Measurements from ENCODE around the gene RNF187. TPM values are rescaled to one million over a fixed set of nuclear protein-coding genes. Genes with fewer than 3 reads are reported as not detected.
A peak's percentile ranks its signal among the peaks of the same experiment; 100 is the strongest.

RNF187 gene
- total and polyA plus RNA-seq, 10 of the 15 experiments (the other 5 are each of a cell fraction or from before 2014, with no cell fraction given) = 2.6 to 116 (median 29.5) TPM

GRCh38 chr1:228486596-228487335 is 416 bp upstream of the RNF187 start:
- peak overlapping the region; percentile 76 for H3K4me3 ChIP-seq
- peak; percentile 100 for TF ChIP-seq RELB (IDR thresholded peaks at IDR 0.05; ENCODE audit: low read depth)
- peak; percentile 91 for TF ChIP-seq CREB1 (IDR thresholded peaks at IDR 0.05; ENCODE audit: low read depth)
- TF ChIP-seq SRF (IDR thresholded peaks at IDR 0.05; ENCODE audit: low read depth in 2 of 2, low read length in 2 of 2) = 0 out of 4 replicates have a peak, but pooled peaks have one; percentile 3 to 10
- TF ChIP-seq MYB (IDR thresholded peaks at IDR 0.05; ENCODE audit: borderline replicate concordance, low read depth, low read length) = no peak
- no peak for TF ChIP-seq TARDBP (IDR thresholded peaks at IDR 0.05; ENCODE audit: borderline replicate concordance)
- TF ChIP-seq BCLAF1 (IDR thresholded peaks at IDR 0.05) = peak; percentile 67; the same call in 1 of the 2 replicates
- TF ChIP-seq ZNF217 (IDR thresholded peaks at IDR 0.05) = peak; percentile 81; the same call in 1 of the 2 replicates
- peak; percentile 83 for TF ChIP-seq MYC (IDR thresholded peaks at IDR 0.05; ENCODE audit: insufficient read depth, insufficient read length, insufficient replicate concordance, low read length, severe bottlenecking)
- TF ChIP-seq BCL3 (IDR thresholded peaks at IDR 0.05; ENCODE audit: borderline replicate concordance, insufficient read depth, low read depth, low read length, poor library complexity, severe bottlenecking) = no peak
- TF ChIP-seq RAD21 (IDR thresholded peaks at IDR 0.05; ENCODE audit: insufficient read depth, low read depth, low read length) = no peak
- TF ChIP-seq WRNIP1 (IDR thresholded peaks at IDR 0.05; ENCODE audit: borderline replicate concordance, low read depth, low read length) = peak; percentile 93; the same call in 1 of the 2 replicates
- peak; percentile 23 to 68; a peak in 2 of 4 replicates for TF ChIP-seq IKZF2 (IDR thresholded peaks at IDR 0.05)
- TF ChIP-seq HDGF (IDR thresholded peaks at IDR 0.05) = peak; percentile 29; the same call in 1 of the 2 replicates
- TF ChIP-seq SMARCA5 (IDR thresholded peaks at IDR 0.05) = 0 out of 2 replicates have a peak, but pooled peaks have one; percentile 30
- 0 out of 2 replicates have a peak, but pooled peaks have one; percentile 36 for TF ChIP-seq PML (IDR thresholded peaks at IDR 0.05; ENCODE audit: low read length)
- TF ChIP-seq TCF7 (IDR thresholded peaks at IDR 0.05; ENCODE audit: borderline replicate concordance) = no peak

More at GRCh38 chr1:228486596-228487335, 416 bp upstream of the RNF187 start:
- WGBS (ENCODE audit: insufficient coverage, insufficient replicate concordance, low lambda C conversion rate, missing lambda C conversion rate) = 3% methylated on average over 55 of the region's 60 CpGs
- Histone ChIP-seq H3K36me3 (ENCODE audit: control insufficient read depth in 2 of 2, insufficient read depth in 2 of 2, low read length in 1 of 2) (peaks cover 0 to 18% of the 10 kb centered on the region in 2 experiments; a peak in 2 of 4 replicates), H3K27me3 (replicated peaks in 1 of 2; ENCODE audit: control insufficient read depth in 2 of 2, insufficient read depth in 2 of 2, low read length in 1 of 2) (no peaks in the 10 kb centered on the region), H3K4me2 (ENCODE audit: control insufficient read depth, insufficient read depth) (peak overlapping the region; percentile 79), H2AFZ (ENCODE audit: control insufficient read depth, low read depth, low read length) (peak overlapping the region; percentile 98), H3K27ac (ENCODE audit: control insufficient read depth, insufficient read depth) (peak overlapping the region; percentile 95), H3K79me2 (ENCODE audit: control insufficient read depth, insufficient read depth, low read length) (peaks cover 21% of the 10 kb centered on the region), H4K20me1 (ENCODE audit: control insufficient read depth, insufficient read depth) (no peaks in the 10 kb centered on the region), H3K9me3 (replicated peaks; ENCODE audit: control insufficient read depth, insufficient read depth, low read length) (no peaks in the 10 kb centered on the region), H3K9ac (ENCODE audit: control insufficient read depth, insufficient read depth, low read length) (peak overlapping the region; percentile 84), H3K4me1 (ENCODE audit: control insufficient read depth, insufficient read depth, low read length) (peaks cover 28% of the 10 kb centered on the region)
- ATAC-seq (peak; percentile 81), DNase-seq (ENCODE audit: low read depth, low spot score) (peak; percentile 71), FAIRE-seq (peak; percentile 95)
- POLR2A ChIA-PET = interaction anchor here (0.6 to 1.5 kb wide), 4 partner anchors 11 to 80 kb away, joined by 3 to 4 read pairs (median 4); partner anchors contain the start of gene TRIM11
- CTCF ChIA-PET = interaction anchor here (0.7 to 1.9 kb wide), 5 partner anchors 9 to 356 kb away, joined by 3 to 14 read pairs (median 3); no protein-coding TSS in a partner anchor
- SMC1A ChIA-PET (ENCODE audit: uncharacterized antibody, unreplicated experiment) = interaction anchor here (0.9 to 1.4 kb wide), 5 partner anchors 10 to 487 kb away, joined by 3 read pairs; no protein-coding TSS in a partner anchor
- TSS peak; percentile 95 for BruUV-seq (replicated peaks)
- intact Hi-C loops (cut with micrococcal nuclease; ENCODE audit: unreplicated experiment) (loop anchor here (2.0 kb wide), 1 partner anchor 30 kb away; a partner anchor contains a TSS), in situ Hi-C loops (cut with MboI) (no loop called here)
- RAD21 ChIA-PET (ENCODE audit: unreplicated experiment) = interaction anchor here (0.9 to 1.8 kb wide), 3 partner anchors 14 to 80 kb away, joined by 4 to 7 read pairs (median 5); partner anchors contain the start of gene TRIM11
